GM18907 (cell line): ENCODE results near the gene ATP6AP2.
"Not testable (repeated sequence)": the region's sequence is repeated elsewhere in the genome, so short reads cannot be mapped to it uniquely, and the experiment has no call there.

Experiments used
- ATAC-seq: cut with Tn5 transposase; IDR thresholded peaks from one replicate; pipeline ENCODE4 v1.9.1; 2021; ENCODE audit warnings: mild to moderate bottlenecking, moderate library complexity; ENCODE audit not compliant: unreplicated experiment

ATP6AP2 gene

GRCh38 chrX:40573763-40574162 lies 7.0 kb upstream of the ATP6AP2 start:
- no peak for ATAC-seq

DNA sequence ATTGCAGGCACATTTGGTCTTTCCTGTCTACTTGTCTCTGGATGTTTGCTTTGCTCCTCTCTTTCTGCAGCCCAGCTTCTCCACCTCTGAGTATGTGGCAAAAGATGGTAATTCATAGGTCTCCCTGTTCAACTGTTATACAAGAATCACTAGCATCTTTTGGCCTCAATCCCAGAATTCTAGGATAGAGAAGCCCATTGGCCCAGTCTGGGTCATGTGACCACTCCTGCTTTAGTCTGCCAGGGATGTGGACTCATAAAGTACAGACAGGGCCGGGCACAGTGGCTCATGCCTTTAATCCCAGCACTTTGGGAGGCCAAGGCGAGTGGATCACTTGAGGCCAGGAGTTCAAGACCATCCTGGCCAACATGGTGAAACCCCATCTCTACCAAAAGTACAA lies 5.4 kb upstream of the ATP6AP2 start:
- ATAC-seq, result not testable (repeated sequence)

- ATAC-seq, result no peak
Observed at GRCh38 chrX:40576291-40576690, 4.5 kb upstream of the ATP6AP2 start.

- ATAC-seq, result no peak
Observed at GRCh38 chrX:40578039-40578695, 2.6 kb upstream of the ATP6AP2 start.

GRCh38 chrX:40579141-40579540 lies 1.6 kb upstream of the ATP6AP2 start:
- no peak for ATAC-seq

GRCh38 chrX:40579900-40580536 lies 752 bp upstream of the ATP6AP2 start:
- peak; percentile 61 for ATAC-seq

- no peak for ATAC-seq
Observed at GRCh38 chrX:40581336-40581920, 658 bp downstream of the ATP6AP2 start.

GRCh38 chrX:40582178-40582577 lies 1.4 kb downstream of the ATP6AP2 start:
- not testable (repeated sequence) for ATAC-seq

DNA sequence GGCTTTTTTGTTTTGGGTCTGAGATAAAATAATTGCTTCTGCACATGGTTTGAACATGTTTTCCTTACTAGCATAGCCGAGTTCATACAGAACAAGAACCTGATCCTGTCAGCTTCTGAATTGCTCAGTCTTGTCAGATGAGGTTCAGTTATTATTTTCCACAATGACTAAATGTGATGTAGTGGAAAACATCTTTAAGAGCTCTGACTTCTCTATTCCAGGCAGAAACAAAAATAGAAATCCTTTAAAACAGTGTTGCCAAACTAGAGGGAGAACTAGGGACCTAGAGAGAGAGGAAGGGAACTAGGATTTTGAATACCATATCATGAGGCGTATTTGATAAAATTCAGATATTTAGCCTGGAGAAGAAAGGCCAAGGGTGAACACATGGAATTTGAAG lies 2.0 kb downstream of the ATP6AP2 start:
- no peak for ATAC-seq

DNA sequence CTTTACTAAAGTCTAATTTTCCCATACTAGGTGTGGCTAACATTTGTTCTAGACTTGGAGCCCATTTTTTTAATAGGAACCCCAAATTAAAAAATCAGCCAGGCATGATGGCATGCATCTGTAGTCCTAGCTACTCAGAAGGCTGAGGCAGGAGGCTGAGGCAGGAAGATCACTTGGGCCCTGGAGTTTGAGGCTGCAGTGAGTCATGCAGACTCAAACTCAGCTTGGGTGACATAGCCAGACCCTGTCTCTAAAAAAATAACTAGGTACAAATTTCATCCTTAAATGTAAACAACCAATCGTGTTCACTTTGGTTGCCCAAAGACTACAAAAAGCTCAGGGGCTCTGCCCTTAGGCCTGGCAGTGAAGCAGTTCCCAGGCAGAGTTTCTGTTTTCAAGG lies 6.9 kb downstream of the ATP6AP2 start:
- ATAC-seq, result not testable (repeated sequence)

DNA sequence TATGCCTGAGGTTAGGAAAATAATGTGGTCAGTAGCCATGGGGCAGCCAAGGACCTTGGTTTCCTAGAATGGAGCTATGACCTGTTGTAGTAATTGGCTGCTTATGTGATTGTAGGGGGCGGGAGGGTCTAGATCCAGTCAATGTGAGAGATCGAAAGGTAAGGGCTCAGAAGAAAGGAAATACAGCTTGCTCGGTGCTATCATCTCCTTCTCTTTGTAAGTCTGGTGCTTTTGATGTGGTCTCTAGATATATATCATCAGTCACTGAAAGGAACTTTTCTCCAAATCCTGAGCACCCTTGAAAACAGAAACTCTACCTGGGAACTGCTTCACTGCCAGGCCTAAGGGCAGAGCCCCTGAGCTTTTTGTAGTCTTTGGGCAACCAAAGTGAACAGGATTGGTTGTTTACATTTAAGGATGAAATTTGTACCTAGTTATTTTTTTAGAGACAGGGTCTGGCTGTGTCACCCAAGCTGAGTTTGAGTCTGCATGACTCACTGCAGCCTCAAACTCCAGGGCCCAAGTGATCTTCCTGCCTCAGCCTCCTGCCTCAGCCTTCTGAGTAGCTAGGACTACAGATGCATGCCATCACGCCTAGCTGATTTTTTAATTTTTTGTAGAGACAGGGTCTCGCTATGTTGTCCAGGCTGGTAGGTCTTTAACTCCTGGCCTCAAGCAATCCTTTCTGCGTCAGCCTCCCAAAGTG lies 9.0 kb downstream of the ATP6AP2 start:
- ATAC-seq, result not testable (repeated sequence)

- ATAC-seq, result no peak
Observed at GRCh38 chrX:40603446-40603845, 22.7 kb downstream of the ATP6AP2 start.

- ATAC-seq, result no peak
Observed at GRCh38 chrX:40607381-40607780, 26.6 kb downstream of the ATP6AP2 start.

DNA sequence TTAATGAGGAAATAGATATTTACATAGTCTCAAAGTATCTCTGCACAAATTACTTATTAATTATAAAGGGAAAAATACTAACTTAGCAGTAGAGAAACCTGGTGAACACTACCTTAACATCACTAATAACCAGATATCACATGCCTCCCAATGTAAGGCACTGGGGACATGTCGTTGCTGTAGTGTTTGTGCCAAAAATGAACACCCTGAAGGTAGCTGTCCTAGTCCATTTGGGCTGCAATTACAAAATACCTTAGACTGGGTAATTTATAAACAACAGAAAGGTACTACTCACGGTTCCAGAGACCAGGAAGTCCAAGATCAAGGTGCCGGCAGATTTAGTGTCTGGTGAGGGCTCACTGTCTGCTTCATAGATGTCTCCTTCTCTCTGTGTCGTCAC lies 31.7 kb downstream of the ATP6AP2 start:
- no peak for ATAC-seq

GRCh38 chrX:40615976-40616375 lies 35.2 kb downstream of the ATP6AP2 start:
- ATAC-seq, result no peak

DNA sequence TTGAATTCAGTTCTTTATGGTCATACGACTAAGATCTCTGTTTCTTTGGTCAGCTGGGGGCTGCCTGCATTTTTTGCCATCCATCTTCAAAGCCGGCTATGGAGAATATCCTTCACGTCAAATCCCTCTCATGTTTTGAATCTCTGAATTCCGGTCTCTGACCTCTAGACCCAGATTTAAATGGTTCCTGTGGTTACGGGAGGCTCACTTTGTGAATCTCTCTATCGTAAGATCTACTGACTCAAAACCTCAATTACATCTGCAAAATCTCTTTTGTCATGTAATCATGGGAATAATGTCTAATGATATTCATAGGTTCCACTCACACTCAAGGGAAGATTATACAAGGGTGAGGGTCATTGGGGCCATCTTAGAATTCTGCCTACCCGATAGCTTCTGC lies 36.8 kb downstream of the ATP6AP2 start:
- no peak for ATAC-seq

- no peak for ATAC-seq
Observed at GRCh38 chrX:40622479-40623138, 41.8 kb downstream of the ATP6AP2 start.

- no peak for ATAC-seq
Observed at GRCh38 chrX:40623139-40623536, 42.4 kb downstream of the ATP6AP2 start, which contains the start of gene MPC1L. TSS of gene MPC1L (plus strand) at chrX:40623428. CDS start at chrX:40623566, 138 bp downstream.

GRCh38 chrX:40623665-40624064 lies 42.9 kb downstream of the ATP6AP2 start:
- no peak for ATAC-seq

DNA sequence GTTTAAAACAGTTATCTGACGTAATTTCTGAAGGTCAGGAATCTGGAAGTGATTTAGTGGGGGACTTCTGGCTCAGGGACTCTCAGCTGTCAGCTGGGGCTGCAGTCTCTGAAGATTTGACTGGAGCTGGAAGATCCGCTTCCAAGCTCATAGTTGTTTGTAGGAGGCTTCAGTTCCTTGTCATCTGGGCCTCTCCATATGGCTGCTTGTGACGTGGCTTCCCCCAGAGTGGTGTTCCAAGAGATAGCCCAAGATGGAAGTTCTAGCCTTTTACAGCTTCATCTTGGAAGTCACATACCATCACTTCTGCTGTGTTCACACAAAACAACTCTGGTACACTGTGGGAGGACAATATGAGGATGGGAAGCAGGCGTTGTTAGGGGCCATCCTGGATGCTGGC lies 44.5 kb downstream of the ATP6AP2 start:
- ATAC-seq, result no peak

- ATAC-seq, result no peak
Observed at GRCh38 chrX:40628506-40628905, 47.7 kb downstream of the ATP6AP2 start.
